ENCODE measurements around the gene ATG9B.

The ATG9B gene

GRCh38 chr7:151057506-151057988 is 33.3 kb upstream of the ATG9B start, which contains the start of gene CDK5:
CDK5 (minus strand) TSS chr7:151057897; CDS start chr7:151057848, 49 bp downstream.
- no peaks in the 10 kb centered on the region for H3K9me3 ChIP-seq (ENCODE audit: control insufficient read depth in 1 of 2, low read length in 2 of 2)
- H3K27ac ChIP-seq (ENCODE audit: low read length): peak within 1 kb of the TSS; percentile 99
- peaks cover 0 to 6% of the 10 kb centered on the region in 2 donors for H3K36me3 ChIP-seq (ENCODE audit: control insufficient read depth in 1 of 2, insufficient read depth in 2 of 2, low read length in 2 of 2)
- peak within 1 kb of the TSS; percentile 92 to 93 for H3K4me3 ChIP-seq (ENCODE audit: low read depth in 1 of 2, low read length in 2 of 2)
- peaks cover 23 to 46% of the 10 kb centered on the region in 2 donors for H3K4me1 ChIP-seq (ENCODE audit: control insufficient read depth in 1 of 2, insufficient read depth in 2 of 2, low read length in 2 of 2)
- no peaks in the 10 kb centered on the region for H3K27me3 ChIP-seq (ENCODE audit: low read depth, low read length)

GRCh38 chr7:151056666-151057505 is 32.6 kb upstream of the ATG9B start:
- H3K27me3 ChIP-seq (ENCODE audit: low read depth, low read length): no peaks in the 10 kb centered on the region
- H3K4me1 ChIP-seq (ENCODE audit: control insufficient read depth in 1 of 2, insufficient read depth in 2 of 2, low read length in 2 of 2): peaks cover 21 to 39% of the 10 kb centered on the region in 2 donors
- H3K36me3 ChIP-seq (ENCODE audit: control insufficient read depth in 1 of 2, insufficient read depth in 2 of 2, low read length in 2 of 2): peaks cover 0 to 6% of the 10 kb centered on the region in 2 donors
- peak overlapping the region; percentile 92 to 93 for H3K4me3 ChIP-seq (ENCODE audit: low read depth in 1 of 2, low read length in 2 of 2)
- no peak overlapping the region for H3K27ac ChIP-seq (ENCODE audit: low read length)
- H3K9me3 ChIP-seq (ENCODE audit: control insufficient read depth in 1 of 2, low read length in 2 of 2): no peaks in the 10 kb centered on the region

GRCh38 chr7:151056283-151056665 is 32.0 kb upstream of the ATG9B start:
- Histone ChIP-seq H3K36me3 (ENCODE audit: control insufficient read depth in 1 of 2, insufficient read depth in 2 of 2, low read length in 2 of 2) (peaks cover 0 to 6% of the 10 kb centered on the region in 2 donors), H3K27ac (ENCODE audit: low read length) (no peak overlapping the region), H3K27me3 (ENCODE audit: low read depth, low read length) (no peaks in the 10 kb centered on the region), H3K9me3 (ENCODE audit: control insufficient read depth in 1 of 2, low read length in 2 of 2) (no peaks in the 10 kb centered on the region), H3K4me3 (ENCODE audit: low read depth in 1 of 2, low read length in 2 of 2) (no peak overlapping the region), H3K4me1 (ENCODE audit: control insufficient read depth in 1 of 2, insufficient read depth in 2 of 2, low read length in 2 of 2) (peaks cover 17 to 33% of the 10 kb centered on the region in 2 donors)

GRCh38 chr7:151053751-151054150 is 29.5 kb upstream of the ATG9B start:
- Histone ChIP-seq H3K27ac (ENCODE audit: low read length) (no peak overlapping the region), H3K4me3 (ENCODE audit: low read depth in 1 of 2, low read length in 2 of 2) (no peak overlapping the region), H3K9me3 (ENCODE audit: control insufficient read depth in 1 of 2, low read length in 2 of 2) (no peaks in the 10 kb centered on the region), H3K36me3 (ENCODE audit: control insufficient read depth in 1 of 2, insufficient read depth in 2 of 2, low read length in 2 of 2) (peaks cover 0 to 6% of the 10 kb centered on the region in 2 donors), H3K4me1 (ENCODE audit: control insufficient read depth in 1 of 2, insufficient read depth in 2 of 2, low read length in 2 of 2) (peaks cover 8 to 24% of the 10 kb centered on the region in 2 donors), H3K27me3 (ENCODE audit: low read depth, low read length) (peaks cover 6% of the 10 kb centered on the region)

- Histone ChIP-seq H3K27ac (ENCODE audit: low read length) (no peak overlapping the region), H3K4me1 (ENCODE audit: control insufficient read depth in 1 of 2, insufficient read depth in 2 of 2, low read length in 2 of 2) (peaks cover 4 to 18% of the 10 kb centered on the region in 2 donors), H3K36me3 (ENCODE audit: control insufficient read depth in 1 of 2, insufficient read depth in 2 of 2, low read length in 2 of 2) (peaks cover 0 to 6% of the 10 kb centered on the region in 2 donors), H3K9me3 (ENCODE audit: control insufficient read depth in 1 of 2, low read length in 2 of 2) (no peaks in the 10 kb centered on the region), H3K4me3 (ENCODE audit: low read depth in 1 of 2, low read length in 2 of 2) (no peak overlapping the region), H3K27me3 (ENCODE audit: low read depth, low read length) (peaks cover 6% of the 10 kb centered on the region)
Observed at GRCh38 chr7:151053096-151053495, 28.8 kb upstream of the ATG9B start.

- H3K27ac ChIP-seq (ENCODE audit: low read length): no peak overlapping the region
- no peak overlapping the region for H3K4me3 ChIP-seq (ENCODE audit: low read depth in 1 of 2, low read length in 2 of 2)
- H3K36me3 ChIP-seq (ENCODE audit: control insufficient read depth in 1 of 2, insufficient read depth in 2 of 2, low read length in 2 of 2): peaks cover 0 to 10% of the 10 kb centered on the region in 2 donors
- no peaks in the 10 kb centered on the region for H3K9me3 ChIP-seq (ENCODE audit: control insufficient read depth in 1 of 2, low read length in 2 of 2)
- peaks cover 6% of the 10 kb centered on the region for H3K27me3 ChIP-seq (ENCODE audit: low read depth, low read length)
- peaks cover 0 to 19% of the 10 kb centered on the region in 2 donors for H3K4me1 ChIP-seq (ENCODE audit: control insufficient read depth in 1 of 2, insufficient read depth in 2 of 2, low read length in 2 of 2)
Observed at GRCh38 chr7:151051108-151051507, 26.8 kb upstream of the ATG9B start.

GRCh38 chr7:151048911-151049463 is 24.7 kb upstream of the ATG9B start:
- peaks cover 6% of the 10 kb centered on the region for H3K27me3 ChIP-seq (ENCODE audit: low read depth, low read length)
- H3K36me3 ChIP-seq (ENCODE audit: control insufficient read depth in 1 of 2, insufficient read depth in 2 of 2, low read length in 2 of 2): peaks cover 0 to 29% of the 10 kb centered on the region in 2 donors
- no peaks in the 10 kb centered on the region for H3K9me3 ChIP-seq (ENCODE audit: control insufficient read depth in 1 of 2, low read length in 2 of 2)
- H3K4me3 ChIP-seq (ENCODE audit: low read depth in 1 of 2, low read length in 2 of 2): no peak overlapping the region
- H3K4me1 ChIP-seq (ENCODE audit: control insufficient read depth in 1 of 2, insufficient read depth in 2 of 2, low read length in 2 of 2): peaks cover 0 to 19% of the 10 kb centered on the region in 2 donors
- H3K27ac ChIP-seq (ENCODE audit: low read length): no peak overlapping the region

- Histone ChIP-seq H3K27ac (ENCODE audit: low read length) (no peak within 1 kb of the TSS), H3K36me3 (ENCODE audit: control insufficient read depth in 1 of 2, insufficient read depth in 2 of 2, low read length in 2 of 2) (peaks cover 0 to 29% of the 10 kb centered on the region in 2 donors), H3K4me1 (ENCODE audit: control insufficient read depth in 1 of 2, insufficient read depth in 2 of 2, low read length in 2 of 2) (peaks cover 0 to 19% of the 10 kb centered on the region in 2 donors), H3K4me3 (ENCODE audit: low read depth in 1 of 2, low read length in 2 of 2) (no peak within 1 kb of the TSS), H3K27me3 (ENCODE audit: low read depth, low read length) (peaks cover 6% of the 10 kb centered on the region), H3K9me3 (ENCODE audit: control insufficient read depth in 1 of 2, low read length in 2 of 2) (no peaks in the 10 kb centered on the region)
Observed at GRCh38 chr7:151047976-151048815, 23.9 kb upstream of the ATG9B start, which contains the start of gene ASIC3. ASIC3 (plus strand) TSS chr7:151048531; CDS start chr7:151048886, 355 bp downstream.

GRCh38 chr7:151046603-151047573 is 22.6 kb upstream of the ATG9B start:
- Histone ChIP-seq H3K27me3 (ENCODE audit: low read depth, low read length) (peaks cover 6% of the 10 kb centered on the region), H3K4me1 (ENCODE audit: control insufficient read depth in 1 of 2, insufficient read depth in 2 of 2, low read length in 2 of 2) (peaks cover 0 to 19% of the 10 kb centered on the region in 2 donors), H3K27ac (ENCODE audit: low read length) (no peak overlapping the region)

GRCh38 chr7:151045967-151046366 is 21.7 kb upstream of the ATG9B start:
- H3K4me3 ChIP-seq (ENCODE audit: low read depth in 1 of 2, low read length in 2 of 2): no peak overlapping the region
- H3K27ac ChIP-seq (ENCODE audit: low read length): no peak overlapping the region
- H3K27me3 ChIP-seq (ENCODE audit: low read depth, low read length): peaks cover 6% of the 10 kb centered on the region
- H3K36me3 ChIP-seq (ENCODE audit: control insufficient read depth in 1 of 2, insufficient read depth in 2 of 2, low read length in 2 of 2): peaks cover 0 to 50% of the 10 kb centered on the region in 2 donors
- peaks cover 0 to 15% of the 10 kb centered on the region in 2 donors for H3K4me1 ChIP-seq (ENCODE audit: control insufficient read depth in 1 of 2, insufficient read depth in 2 of 2, low read length in 2 of 2)
- no peaks in the 10 kb centered on the region for H3K9me3 ChIP-seq (ENCODE audit: control insufficient read depth in 1 of 2, low read length in 2 of 2)

More at GRCh38 chr7:151046603-151047573, 22.6 kb upstream of the ATG9B start:
- H3K9me3 ChIP-seq (ENCODE audit: control insufficient read depth in 1 of 2, low read length in 2 of 2): no peaks in the 10 kb centered on the region
- H3K4me3 ChIP-seq (ENCODE audit: low read depth in 1 of 2, low read length in 2 of 2): no peak overlapping the region
- H3K36me3 ChIP-seq (ENCODE audit: control insufficient read depth in 1 of 2, insufficient read depth in 2 of 2, low read length in 2 of 2): peaks cover 0 to 42% of the 10 kb centered on the region in 2 donors
